Heart left ventricle (tissue), 16 donors: Measurements from ENCODE around the gene TRIM14. TPM values are rescaled to one million over a fixed set of nuclear protein-coding genes. Genes with fewer than 3 reads are reported as not detected.

ENCODE experiments used
- ATAC-seq, 4 donors: fragments of 200-7000 bp; cut with Tn5 transposase; one replicate each; pipeline ENCODE4 v1.9.1; 2020 to 2022; ENCODE audit warnings: moderate library complexity in 4 of 4, mild to moderate bottlenecking in 3 of 4, moderate number of reproducible peaks in 1 of 4
- DNase-seq, 5 donors: peaks; one replicate each; pipeline ENCODE4 v3.0.0-alpha.2; 2020
- H3K27ac ChIP-seq, 12 donors: fragments of 200-600 bp; sonication (generic) in 4 of 12; one replicate each; pipeline versions ENCODE4 v1.5.0 to v1.8.0; 2016 to 2022; ENCODE audit warnings: mild to moderate bottlenecking in 2 of 12
- H3K27me3 ChIP-seq, 9 donors: fragments of 200-600 bp; sonication (generic) in 2 of 9; one replicate each; pipeline versions ENCODE4 v1.5.1 to v1.8.0; 2016 to 2022; ENCODE audit warnings: mild to moderate bottlenecking in 3 of 9
- H3K36me3 ChIP-seq, 9 donors: fragments of 200-600 bp; sonication (generic) in 2 of 9; one replicate each; pipeline versions ENCODE4 v1.5.0 to v1.8.0; 2018 to 2022; ENCODE audit warnings: mild to moderate bottlenecking in 2 of 9
- H3K4me1 ChIP-seq, 12 donors: fragments of 200-600 bp; sonication (generic) in 4 of 12; one replicate each; pipeline versions ENCODE4 v1.5.0 to v1.8.0; 2016 to 2022; ENCODE audit warnings: mild to moderate bottlenecking in 3 of 12
- H3K4me3 ChIP-seq, 12 donors: fragments of 200-600 bp; sonication (generic) in 4 of 12; one replicate each; pipeline versions ENCODE4 v1.5.0 to v1.8.0; 2017 to 2022; ENCODE audit warnings: mild to moderate bottlenecking in 9 of 12, moderate library complexity in 4 of 12
- H3K9me3 ChIP-seq, 12 donors: fragments of 200-600 bp; sonication (generic) in 4 of 12; one replicate each; pipeline versions ENCODE4 v1.5.0 to v1.8.0; 2016 to 2022; ENCODE audit warnings: mild to moderate bottlenecking in 1 of 12
- POLR2A ChIP-seq, 2 donors: fragments of 450-650 bp; IDR thresholded peaks; one replicate each; pipeline ENCODE4 v1.6.1; 2017; ENCODE audit warnings: antibody characterized with exemption in 2 of 2, mild to moderate bottlenecking in 2 of 2, moderate library complexity in 2 of 2
- WGBS, 4 donors: extraction: QIAGEN DNeasy Blood & Tissue Kit in 2 of 4; methylation state at CpG; one replicate each; pipeline versions ENCODE4 v1.1.5 to v1.1.7; 2013 to 2018; 5-methylcytosine and 5-hydroxymethylcytosine counted together
- intact Hi-C, 10 donors: fragments of 100-400 bp; cut with DNase I; formaldehyde crosslinking; loops; one replicate each; pipeline versions ENCODE4 v1.11.1 to v1.14.2; 2022
- polyA plus RNA-seq, 2 donors: library from polyadenylated mRNA; stranded (reverse); fragments of 200-250 nt; gene quantifications; one replicate each; pipeline ENCODE4 v1.2.3, GENCODE V29; 2013
- total RNA-seq, 9 donors: library from RNA; depleted of rRNA in 2 of 9; stranded (reverse); fragments of >200 nt in 2 of 9; fragmentation: NEBNext Ultra II Directional in 3 of 9; extraction: Animal tissue kit (Norgen Biotek cat#: 25700) in 3 of 9; gene quantifications; one replicate each; pipeline versions ENCODE4 v1.1.0 to v1.2.4, GENCODE V29; 2016 to 2023
- TF ChIP-seq, protein P1 (sequence below), 12 donors: fragments of 200-600 bp; sonication (generic) in 4 of 12; IDR thresholded peaks; one replicate each; pipeline versions ENCODE4 v1.5.0 to v1.8.0; 2018 to 2022; ENCODE audit warnings: antibody characterized with exemption in 12 of 12, mild to moderate bottlenecking in 5 of 12
- donor health status: ischemic (EF 13 %, LVEDD 7.1; RV severe dilation, severe dysfunction).
- donor health status: healthy with polysubstance abuse.
- donor health status: DM: no; HTN: yes; CAD: no.
- donor health status: DM: no; HTN: no; CAD: no.
- donor health status: ischemic (EF 25% LVEDD 6.9; RV normal size, moderate dysfunction).
- donor health status: ischemic (EF 25% LVEDD 5.7; RV mildly dilated, moderate dysfunction).
- donor health status: healthy.
- donor health status: DM: yes; HTN: yes; CAD: no.
- donor health status: ischemic (EF 35%, LVEDD 5.7; RV mildly dilated, moderate dysfunction).
- donor health status: nonischemic (EF 11% LVEDD 7.7; RV severe dilation, severe dysfunction).
- donor health status: DM: yes; HTN: yes; CAD: no.
- donor health status: PGD.
- donor health status: ischemic (EF 29% LVEDD 5.4; RV normal size, mild dysfunction).
- donor health status: nonischemic (EF 23%, LVEDD 6.1; RV moderate dilation, normal function).

TRIM14 gene
- total and polyA plus RNA-seq, 11 donors, result 0.89 to 20.8 (median 1.9) TPM

DNA sequence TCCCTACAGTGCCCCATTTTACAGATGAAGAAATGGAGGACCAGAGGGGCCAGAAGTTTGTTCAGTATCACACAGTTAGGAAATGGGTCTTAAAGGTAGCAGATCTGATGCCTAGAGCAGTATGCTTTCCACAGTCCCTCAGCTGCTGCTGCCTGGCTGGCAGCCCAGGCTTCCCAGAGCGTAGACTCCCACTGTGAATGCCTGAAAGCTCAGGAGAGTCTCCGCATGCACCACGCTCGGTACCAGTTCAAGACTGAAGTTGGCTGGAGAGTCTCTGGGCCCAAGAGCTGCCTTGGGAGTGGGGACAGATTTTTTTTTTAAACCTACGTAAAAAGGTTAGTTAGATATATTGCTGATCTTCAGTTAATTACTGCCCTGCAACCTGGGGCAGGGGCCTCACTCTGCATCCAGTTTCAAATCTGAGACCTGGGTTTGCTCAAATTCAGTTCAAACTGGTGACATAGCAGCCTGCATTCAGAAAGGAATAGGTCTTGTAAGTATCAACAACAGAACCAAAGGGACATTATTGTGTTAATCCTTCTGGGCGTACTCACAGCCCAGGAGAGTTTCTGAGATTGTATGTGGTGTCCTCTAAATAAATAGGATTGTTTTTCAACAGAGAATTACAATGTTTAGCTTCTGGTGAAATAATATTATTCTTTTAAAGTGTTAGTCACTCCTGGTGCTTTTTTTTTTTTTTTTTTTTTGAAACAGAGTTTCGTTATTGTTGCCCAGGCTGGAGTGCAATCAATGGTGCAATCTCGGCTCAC, 54.2 kb downstream of the TRIM14 start:
- peaks cover 0 to 85% (median 55%) of the 10 kb centered on the region in 9 donors for H3K36me3 ChIP-seq
- no peak overlapping the region for H3K27ac ChIP-seq

DNA sequence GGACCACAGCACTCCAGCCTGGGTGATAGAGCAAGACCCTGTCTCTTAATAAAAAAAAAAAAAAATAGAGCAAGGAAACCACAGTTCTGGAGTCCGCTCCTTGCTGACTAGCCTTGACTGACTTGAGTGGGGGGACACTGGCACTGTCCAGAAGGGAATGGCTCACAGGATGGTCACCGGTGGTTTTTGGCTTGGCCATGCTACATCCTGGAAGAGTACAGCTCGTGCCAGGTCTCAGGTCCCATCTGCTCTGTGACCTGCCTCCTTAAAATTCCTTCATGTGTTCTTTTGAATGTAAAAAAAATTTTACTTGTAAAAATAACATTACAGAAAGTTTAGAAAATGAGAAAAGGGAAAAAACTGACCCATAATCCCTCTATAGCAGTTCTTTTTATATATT, 56.9 kb downstream of the TRIM14 start:
- Histone ChIP-seq H3K27me3 (no peaks in the 10 kb centered on the region), H3K36me3 (peaks cover 0 to 71% (median 55%) of the 10 kb centered on the region in 9 donors), H3K4me1 (peaks cover 0 to 28% (median 6%) of the 10 kb centered on the region in 12 donors), H3K4me3 (no peak overlapping the region), H3K9me3 (no peaks in the 10 kb centered on the region), H3K27ac (no peak overlapping the region)
- intact Hi-C loops, result loop anchor here in 1 of 10 donors (10.0 kb wide), 1 partner anchor 627 kb away; no protein-coding TSS in a partner anchor
- ATAC-seq, result no peak
- no peak for DNase-seq
- TF ChIP-seq POLR2A (IDR thresholded peaks at IDR 0.05), result no peak
- TF ChIP-seq, protein P1, sequence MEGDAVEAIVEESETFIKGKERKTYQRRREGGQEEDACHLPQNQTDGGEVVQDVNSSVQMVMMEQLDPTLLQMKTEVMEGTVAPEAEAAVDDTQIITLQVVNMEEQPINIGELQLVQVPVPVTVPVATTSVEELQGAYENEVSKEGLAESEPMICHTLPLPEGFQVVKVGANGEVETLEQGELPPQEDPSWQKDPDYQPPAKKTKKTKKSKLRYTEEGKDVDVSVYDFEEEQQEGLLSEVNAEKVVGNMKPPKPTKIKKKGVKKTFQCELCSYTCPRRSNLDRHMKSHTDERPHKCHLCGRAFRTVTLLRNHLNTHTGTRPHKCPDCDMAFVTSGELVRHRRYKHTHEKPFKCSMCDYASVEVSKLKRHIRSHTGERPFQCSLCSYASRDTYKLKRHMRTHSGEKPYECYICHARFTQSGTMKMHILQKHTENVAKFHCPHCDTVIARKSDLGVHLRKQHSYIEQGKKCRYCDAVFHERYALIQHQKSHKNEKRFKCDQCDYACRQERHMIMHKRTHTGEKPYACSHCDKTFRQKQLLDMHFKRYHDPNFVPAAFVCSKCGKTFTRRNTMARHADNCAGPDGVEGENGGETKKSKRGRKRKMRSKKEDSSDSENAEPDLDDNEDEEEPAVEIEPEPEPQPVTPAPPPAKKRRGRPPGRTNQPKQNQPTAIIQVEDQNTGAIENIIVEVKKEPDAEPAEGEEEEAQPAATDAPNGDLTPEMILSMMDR (IDR thresholded peaks at IDR 0.05), result no peak
- 78 to 87% (median 82%) methylated on average over 3 of the region's 3 CpGs for WGBS, 4 donors

More for the DNA sequence above, 54.2 kb downstream of the TRIM14 start:
- H3K9me3 ChIP-seq, result no peaks in the 10 kb centered on the region
- intact Hi-C loops, result loop anchor here in 1 of 10 donors (10.0 kb wide), 1 partner anchor 630 kb away; no protein-coding TSS in a partner anchor
- 78 to 88% (median 85%) methylated on average over 8 of the region's 8 CpGs for WGBS, 4 donors
- H3K4me3 ChIP-seq, result no peak overlapping the region
- no peak for DNase-seq
- peak in 1 of 4 donors; percentile 24 for ATAC-seq
- no peaks in the 10 kb centered on the region for H3K27me3 ChIP-seq
- TF ChIP-seq, protein P1 (IDR thresholded peaks at IDR 0.05), result no peak
- TF ChIP-seq POLR2A (IDR thresholded peaks at IDR 0.05), result no peak
- peaks cover 0 to 5% (median 0%) of the 10 kb centered on the region in 12 donors for H3K4me1 ChIP-seq

DNA sequence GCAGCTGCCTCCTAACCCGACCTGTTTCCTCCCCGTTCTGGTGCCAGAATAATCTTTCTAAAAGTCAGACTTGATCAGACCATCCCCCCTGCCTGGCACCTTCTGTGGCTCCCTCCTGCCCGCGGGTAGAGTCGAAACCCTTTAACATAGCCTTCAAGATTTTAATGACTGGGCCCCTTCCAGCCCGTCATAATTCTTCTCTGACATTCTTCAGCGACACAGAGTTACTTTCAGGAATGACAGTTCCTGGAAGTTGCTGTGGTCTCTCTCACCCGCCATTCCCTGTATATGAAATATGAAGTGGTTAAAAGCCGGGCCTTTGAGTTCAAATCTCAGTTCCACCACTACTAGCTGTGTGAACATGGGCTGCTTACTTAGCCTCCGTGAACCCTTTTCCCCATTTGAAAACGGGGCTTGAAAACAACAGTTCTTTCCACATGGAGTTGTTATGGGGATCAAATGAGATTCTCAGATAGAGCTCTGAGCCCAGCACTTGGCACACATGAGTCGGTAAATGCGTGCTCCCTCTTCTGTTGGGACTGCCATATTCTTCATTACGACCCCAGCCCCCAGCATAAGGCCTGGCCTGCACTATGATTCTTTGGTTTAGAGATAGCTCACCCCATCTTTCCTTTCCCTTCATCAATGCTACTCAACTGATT, 61.8 kb downstream of the TRIM14 start:
- WGBS, 4 donors, result 5 to 7% (median 7%) methylated on average over 14 of the region's 14 CpGs
- intact Hi-C loops, result loop anchor here in 5 of 10 donors (2.0 to 5.0 kb wide), 3 partner anchors 75 to 200 kb away; partner anchors contain the start of genes ANP32B (in 4 of the 5), TBC1D2 (in 1 of the 5) and TRMO (in 1 of the 5)
- ATAC-seq, result no peak

More for the DNA sequence above, 61.8 kb downstream of the TRIM14 start:
- no peak for DNase-seq
- TF ChIP-seq, protein P1 (IDR thresholded peaks at IDR 0.05), result no peak
- TF ChIP-seq POLR2A (IDR thresholded peaks at IDR 0.05), result no peak
- no peaks in the 10 kb centered on the region for H3K27me3 ChIP-seq
- H3K36me3 ChIP-seq, result peaks cover 0 to 23% (median 16%) of the 10 kb centered on the region in 9 donors
- no peaks in the 10 kb centered on the region for H3K9me3 ChIP-seq
- H3K4me1 ChIP-seq, result peaks cover 0 to 32% (median 10%) of the 10 kb centered on the region in 12 donors
- H3K27ac ChIP-seq, result peak overlapping the region; percentile 79 to 97 (median 90)
- H3K4me3 ChIP-seq, result peak overlapping the region; percentile 64 to 98 (median 80)
